Mucosa of rectum (tissue), 2 donors: ENCODE measurements around the gene PPP2R2D.
"Not testable (repeated sequence)": the region's sequence is repeated elsewhere in the genome, so short reads cannot be mapped to it uniquely, and the experiment has no call there.

ENCODE experiments used
- H3K27ac ChIP-seq, 2 donors: one replicate each; pipeline ENCODE4 v1.7.0; 2013; ENCODE audit warnings: inconsistent platforms in 2 of 2, low read depth in 2 of 2, low read length in 2 of 2
- H3K27me3 ChIP-seq, 2 donors: one replicate each; pipeline ENCODE4 v1.7.0; 2013; ENCODE audit warnings: low read length in 2 of 2; ENCODE audit not compliant: control insufficient read depth in 2 of 2, insufficient read depth in 2 of 2
- H3K36me3 ChIP-seq, 2 donors: one replicate each; pipeline ENCODE4 v1.7.0; 2013; ENCODE audit warnings: low read length in 2 of 2; ENCODE audit not compliant: control insufficient read depth in 2 of 2, insufficient read depth in 2 of 2
- H3K4me1 ChIP-seq, 2 donors: one replicate each; pipeline ENCODE4 v1.7.0; 2013; ENCODE audit warnings: low read length in 2 of 2, mild to moderate bottlenecking in 1 of 2; ENCODE audit not compliant: control insufficient read depth in 2 of 2, insufficient read depth in 2 of 2
- H3K4me3 ChIP-seq, 2 donors: one replicate each; pipeline ENCODE4 v1.7.0; 2013; ENCODE audit warnings: low read length in 2 of 2
- H3K9ac ChIP-seq, 2 donors: one replicate each; pipeline ENCODE4 v1.7.0; 2013; ENCODE audit warnings: low read length in 2 of 2, low read depth in 1 of 2, mild to moderate bottlenecking in 1 of 2
- H3K9me3 ChIP-seq, 2 donors: one replicate each; pipeline ENCODE4 v1.7.0; 2013; ENCODE audit warnings: low read length in 2 of 2; ENCODE audit not compliant: control insufficient read depth in 2 of 2
- donor health status: healthy.
- donor health status: Normal muscosa, but diverticular disease.

The PPP2R2D gene

GRCh38 chr10:131876508-131876907, 24.3 kb upstream of the PPP2R2D start:
- Histone ChIP-seq H3K4me1 (no peaks in the 10 kb centered on the region), H3K9me3 (no peaks in the 10 kb centered on the region), H3K27me3 (peaks cover 4 to 9% of the 10 kb centered on the region in 2 donors), H3K9ac (no peak overlapping the region), H3K4me3 (no peak overlapping the region), H3K36me3 (no peaks in the 10 kb centered on the region), H3K27ac (no peak overlapping the region)

DNA sequence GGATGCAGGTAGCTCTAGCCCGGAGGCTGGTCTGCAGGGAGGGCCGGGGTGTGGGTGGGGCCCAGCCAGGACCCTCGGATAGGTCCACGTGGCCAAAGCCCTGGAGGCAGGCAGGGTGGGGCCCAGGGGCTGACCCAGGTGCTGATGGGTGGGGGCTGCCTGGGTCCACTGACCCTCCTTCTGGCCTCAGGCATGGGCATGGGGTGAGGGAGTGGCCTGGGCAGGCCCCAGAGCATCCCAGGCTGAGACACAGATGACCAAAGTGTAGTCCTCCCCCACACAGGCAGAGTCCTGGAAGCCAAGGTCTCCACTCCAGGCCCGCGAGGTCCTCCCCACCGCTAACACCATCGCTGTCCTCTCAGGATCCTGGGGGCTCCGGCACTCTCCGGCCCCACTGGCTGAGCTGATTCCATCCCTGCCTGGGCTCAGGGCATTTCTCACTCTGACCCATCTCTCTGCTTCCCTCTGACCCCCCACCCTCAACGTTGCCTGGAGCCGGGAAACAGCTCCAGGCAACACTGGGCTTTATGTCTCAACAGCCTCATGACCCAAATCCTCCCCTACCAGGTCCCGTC, 20.7 kb upstream of the PPP2R2D start:
- Histone ChIP-seq H3K4me3 (no peak overlapping the region), H3K9ac (no peak overlapping the region), H3K27me3 (peaks cover 4 to 6% of the 10 kb centered on the region in 2 donors), H3K27ac (no peak overlapping the region), H3K9me3 (no peaks in the 10 kb centered on the region), H3K36me3 (no peaks in the 10 kb centered on the region), H3K4me1 (no peaks in the 10 kb centered on the region)

- H3K4me1 ChIP-seq = peaks cover 6 to 7% of the 10 kb centered on the region in 2 donors
- H3K27ac ChIP-seq = no peak overlapping the region
- no peak overlapping the region for H3K4me3 ChIP-seq
- H3K36me3 ChIP-seq = no peaks in the 10 kb centered on the region
- no peak overlapping the region for H3K9ac ChIP-seq
- no peaks in the 10 kb centered on the region for H3K9me3 ChIP-seq
- peaks cover 2 to 4% of the 10 kb centered on the region in 2 donors for H3K27me3 ChIP-seq
These were observed 19.5 kb upstream of the PPP2R2D start for GRCh38 chr10:131881104-131881880.

- Histone ChIP-seq H3K27ac (no peak overlapping the region), H3K4me3 (no peak overlapping the region), H3K9me3 (no peaks in the 10 kb centered on the region), H3K9ac (no peak overlapping the region), H3K4me1 (peaks cover 6 to 7% of the 10 kb centered on the region in 2 donors), H3K36me3 (no peaks in the 10 kb centered on the region), H3K27me3 (peaks cover 2 to 3% of the 10 kb centered on the region in 2 donors)
These were observed 18.7 kb upstream of the PPP2R2D start for GRCh38 chr10:131882151-131882550.

GRCh38 chr10:131882590-131883451, 18.0 kb upstream of the PPP2R2D start:
- Histone ChIP-seq H3K27me3 (peaks cover 2 to 3% of the 10 kb centered on the region in 2 donors), H3K36me3 (no peaks in the 10 kb centered on the region), H3K27ac (no peak overlapping the region)

GRCh38 chr10:131883621-131884393, 17.0 kb upstream of the PPP2R2D start:
- not testable (repeated sequence) for H3K27ac ChIP-seq, H3K36me3 ChIP-seq, H3K27me3 ChIP-seq, H3K9ac ChIP-seq, H3K4me3 ChIP-seq, H3K4me1 ChIP-seq, H3K9me3 ChIP-seq

More at GRCh38 chr10:131882590-131883451, 18.0 kb upstream of the PPP2R2D start:
- Histone ChIP-seq H3K4me3 (no peak overlapping the region), H3K9me3 (no peaks in the 10 kb centered on the region), H3K9ac (no peak overlapping the region), H3K4me1 (peaks cover 6 to 7% of the 10 kb centered on the region in 2 donors)

DNA sequence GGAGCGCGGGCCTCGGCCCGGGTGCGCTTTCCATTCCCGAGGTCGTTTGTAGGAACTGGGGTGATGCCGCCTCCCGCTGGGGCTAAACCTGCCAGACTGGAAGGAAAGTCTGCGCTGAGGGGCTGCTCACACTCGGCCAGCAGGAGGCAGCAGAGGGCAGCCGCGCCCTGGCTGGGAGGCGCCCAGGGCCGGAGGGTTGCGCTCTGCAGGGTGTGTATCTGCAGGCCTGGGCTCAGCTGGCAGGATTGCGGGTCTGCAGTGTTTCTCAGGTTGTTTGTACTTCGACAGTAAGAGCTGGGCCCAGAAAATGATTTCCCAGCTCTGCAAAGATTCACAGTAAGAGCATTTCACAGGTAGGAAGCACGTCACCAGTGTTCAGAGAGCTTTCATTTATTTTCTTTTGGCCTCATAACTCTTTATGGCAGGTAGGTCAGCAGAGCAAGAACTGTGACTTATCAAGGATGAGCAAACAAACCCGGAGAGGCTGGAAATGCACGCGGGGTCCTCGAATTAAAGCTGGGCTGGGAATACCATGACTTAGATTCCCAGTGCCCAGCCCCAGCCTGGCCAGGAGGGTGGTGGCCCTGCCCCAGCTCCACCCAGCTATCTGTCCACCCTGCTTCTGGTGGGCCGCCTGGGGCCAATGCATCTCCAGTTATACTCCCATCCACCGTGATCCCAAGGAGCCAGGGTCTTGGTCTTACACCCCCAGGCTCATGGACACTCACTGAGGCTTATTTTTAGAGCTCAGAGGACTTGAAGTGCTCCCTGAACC, 15.2 kb upstream of the PPP2R2D start:
- Histone ChIP-seq H3K4me3 (peak overlapping the region in 1 of 2 donors; percentile 7), H3K4me1 (peaks cover 6 to 7% of the 10 kb centered on the region in 2 donors), H3K27ac (no peak overlapping the region), H3K36me3 (no peaks in the 10 kb centered on the region), H3K9me3 (no peaks in the 10 kb centered on the region), H3K9ac (no peak overlapping the region), H3K27me3 (peaks cover under 1 to 3% of the 10 kb centered on the region in 2 donors)

- Histone ChIP-seq H3K4me1 (peaks cover 6 to 7% of the 10 kb centered on the region in 2 donors), H3K36me3 (no peaks in the 10 kb centered on the region), H3K9me3 (no peaks in the 10 kb centered on the region), H3K9ac (no peak overlapping the region), H3K27me3 (peaks cover 3% of the 10 kb centered on the region in 2 donors), H3K4me3 (no peak overlapping the region), H3K27ac (no peak overlapping the region)
These were observed 14.6 kb upstream of the PPP2R2D start for GRCh38 chr10:131886237-131886636.

DNA sequence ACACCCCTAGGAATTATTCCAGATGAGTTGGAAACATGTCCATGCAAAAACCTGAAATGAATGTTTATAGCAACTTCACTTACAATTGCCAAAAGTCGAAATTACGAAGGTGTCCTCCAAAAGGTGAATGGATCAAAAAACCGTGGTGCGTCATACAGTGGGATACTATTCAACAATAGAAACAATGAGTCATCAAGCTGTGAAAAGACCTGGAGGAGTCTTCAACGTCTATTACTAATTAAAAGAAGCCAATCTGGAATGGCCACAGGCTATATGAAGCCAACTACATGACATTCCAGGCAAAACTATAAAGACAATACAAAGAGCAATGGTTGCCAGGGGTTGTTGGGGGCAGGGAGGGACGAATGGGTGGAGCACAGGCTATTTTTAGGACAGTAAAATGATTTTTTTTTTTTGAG, 12.6 kb upstream of the PPP2R2D start:
- peaks cover 11 to 12% of the 10 kb centered on the region in 2 donors for H3K27me3 ChIP-seq
- H3K4me1 ChIP-seq = peaks cover 6 to 7% of the 10 kb centered on the region in 2 donors
- no peak overlapping the region for H3K9ac ChIP-seq
- no peak overlapping the region for H3K27ac ChIP-seq
- H3K4me3 ChIP-seq = no peak overlapping the region
- H3K9me3 ChIP-seq = no peaks in the 10 kb centered on the region
- H3K36me3 ChIP-seq = no peaks in the 10 kb centered on the region
